GM13977 (cell line): Measurements from ENCODE around the gene RAG2.
A peak's percentile ranks its signal among the peaks of the same experiment; 100 is the strongest.

ENCODE experiments used
- DNase-seq: peaks from one replicate; pipeline ENCODE4 v3.0.0; 2012; ENCODE audit warnings: low spot score
- CTCF ChIP-seq: IDR thresholded peaks from 2 replicates; pipeline ENCODE4 v1.5.1; 2012; ENCODE audit warnings: mild to moderate bottlenecking, control low read depth; ENCODE audit not compliant: insufficient read depth; ENCODE audit errors: extremely low read depth, missing control alignments
- in situ Hi-C: fragments of 300-500 bp; cut with MboI; formaldehyde crosslinking; loops from one replicate; pipeline ENCODE4 v1.12.0; 2022; ENCODE audit warnings: low sequenced_read_pairs, low pct_unique_long_range_greater_than_20kb, mixed read lengths, inconsistent platforms; ENCODE audit not compliant: unreplicated experiment

The RAG2 gene

GRCh38 chr11:36577373-36577772 lies 20.7 kb downstream of the RAG2 start:
- TF ChIP-seq CTCF = no peak
- DNase-seq = no peak
- in situ Hi-C loops = no loop called here

GRCh38 chr11:36574486-36574885 lies 23.6 kb downstream of the RAG2 start:
- in situ Hi-C loops = no loop called here
- no peak for DNase-seq
- no peak for TF ChIP-seq CTCF

- in situ Hi-C loops = loop anchor here (10.0 kb wide), 1 partner anchor 176 kb away; no protein-coding TSS in a partner anchor
- no peak for DNase-seq
- no peak for TF ChIP-seq CTCF
Observed at GRCh38 chr11:36569095-36569494, 28.9 kb downstream of the RAG2 start.

GRCh38 chr11:36567694-36568093 lies 30.3 kb downstream of the RAG2 start, which contains the start of gene RAG1:
Gene RAG1, plus strand, starts transcription at chr11:36568007. Its CDS starts 5,298 bp downstream, at chr11:36573305.
- no peak for DNase-seq
- no peak for TF ChIP-seq CTCF
- in situ Hi-C loops = loop anchor here (10.0 kb wide), 1 partner anchor 177 kb away; no protein-coding TSS in a partner anchor

- in situ Hi-C loops = loop anchor here (10.0 kb wide), 1 partner anchor 178 kb away; no protein-coding TSS in a partner anchor
- DNase-seq = peak; percentile 12
Observed at GRCh38 chr11:36566407-36567053, 31.5 kb downstream of the RAG2 start.

GRCh38 chr11:36565031-36565610 lies 32.9 kb downstream of the RAG2 start:
- TF ChIP-seq CTCF = no peak
- DNase-seq = no peak
- in situ Hi-C loops = loop anchor here (10.0 kb wide), 1 partner anchor 180 kb away; no protein-coding TSS in a partner anchor

More at GRCh38 chr11:36566407-36567053, 31.5 kb downstream of the RAG2 start:
- peak; percentile 29 for TF ChIP-seq CTCF
